ENCODE data around the gene MYDGF.

- TF ChIP-seq REST (IDR thresholded peaks at IDR 0.05; ENCODE audit: insufficient replicate concordance, low read depth) (no peak), CTCF (IDR thresholded peaks at IDR 0.05; ENCODE audit: insufficient read depth, low read length) (peak; percentile 61), POLR2AphosphoS5 (IDR thresholded peaks at IDR 0.05; ENCODE audit: low read depth) (no peak), SPI1 (IDR thresholded peaks at IDR 0.05; ENCODE audit: borderline replicate concordance, low read depth) (no peak), GABPA (IDR thresholded peaks at IDR 0.05; ENCODE audit: low read depth) (no peak)
Observed at GRCh38 chr19:4636151-4636717, 33.9 kb downstream of the MYDGF start.
